K562 (cell line): Measurements from ENCODE around the gene GNAI2. TPM values are rescaled to one million over a fixed set of nuclear protein-coding genes. Genes with fewer than 3 reads are reported as not detected.

Source experiments
- ATAC-seq: fragments of 200-7000 bp; cut with Tn5 transposase; 3 replicates; pipeline ENCODE4 v1.9.1; 2020; ENCODE audit warnings: moderate library complexity
- BruUV-seq: library from RNA; stranded (reverse); fragments of 400-500 nt; replicated peaks from 2 replicates; lab custom pipeline; 2021; lab: Mats Ljungman, UMichigan
- CTCF ChIA-PET: fragments of 300-600 bp; formaldehyde crosslinking; extraction: SDS; loops from one replicate; lab custom pipeline; 2021; ENCODE audit warnings: low intra/inter-chr PET ratio; lab: Yijun Ruan, JAX
- POLR2A ChIA-PET: fragments of 300-600, 350-650 bp; sonication (Branson Sonifier 250); formaldehyde crosslinking; extraction: SDS; loops from one replicate; lab custom pipeline; 2021; ENCODE audit warnings: antibody characterized with exemption, inconsistent platforms; lab: Yijun Ruan, JAX
- DNase-seq, 4 experiments: peaks; one replicate each; pipeline versions ENCODE4 v3.0.0 to v3.0.0-alpha.2; 2011 to 2018; ENCODE audit warnings: low spot score in 3 of 4, mixed read lengths in 3 of 4; ENCODE audit errors: extremely low read depth in 1 of 4
- FAIRE-seq: peaks from 2 replicates; lab custom pipeline; 2011; peaks lifted over from hg19 to GRCh38; lab: Jason Lieb, UNC
- H2AFZ ChIP-seq: 2 replicates; pipeline ENCODE4 v1.6.0; 2011; ENCODE audit warnings: low read depth, low read length, control low read depth, inconsistent platforms
- H3K27ac ChIP-seq: fragments of 200-600 bp; 3 replicates; pipeline ENCODE4 v1.8.0; 2011; ENCODE audit warnings: low read depth, mild to moderate bottlenecking, control low read depth, inconsistent platforms, low read length, moderate library complexity, mixed read lengths; ENCODE audit errors: extremely low read depth
- H3K27me3 ChIP-seq, 2 experiments: fragments of 300-600 bp in 1 of 2; 2 replicates in 1 of 2; 3 replicates in 1 of 2; pipeline versions ENCODE4 v1.6.0 to v1.8.0; 2011; ENCODE audit warnings: inconsistent platforms in 2 of 2, low read length in 2 of 2, mild to moderate bottlenecking in 1 of 2, mixed read lengths in 1 of 2, moderate library complexity in 1 of 2; ENCODE audit not compliant: control insufficient read depth in 2 of 2, insufficient read depth in 2 of 2
- H3K36me3 ChIP-seq: fragments of 300-600 bp; 3 replicates; pipeline ENCODE4 v1.8.0; 2011; ENCODE audit warnings: mild to moderate bottlenecking, low read length, inconsistent platforms; ENCODE audit not compliant: control insufficient read depth, insufficient read depth
- H3K4me1 ChIP-seq, 2 experiments: fragments of 200-600 bp in 1 of 2; replicated peaks in 1 of 2; 2 replicates in 1 of 2; 3 replicates in 1 of 2; pipeline versions ENCODE4 v1.5.1 to v1.8.0; 2011; ENCODE audit warnings: inconsistent platforms in 2 of 2, low read length in 2 of 2, mild to moderate bottlenecking in 1 of 2, mixed read lengths in 1 of 2, moderate library complexity in 1 of 2; ENCODE audit not compliant: control insufficient read depth in 2 of 2, insufficient read depth in 2 of 2
- H3K4me2 ChIP-seq: 2 replicates; pipeline ENCODE4 v1.6.1; 2011; ENCODE audit warnings: low read length, control low read depth, inconsistent platforms, mixed read lengths; ENCODE audit not compliant: insufficient read depth
- H3K4me3 ChIP-seq: fragments of 200-600 bp; sonication (generic), shearing (Covaris generic); 2 replicates; pipeline ENCODE4 v1.5.1; 2016; ENCODE audit warnings: control low read depth, inconsistent platforms
- H3K79me2 ChIP-seq: fragments of 200-600 bp; 3 replicates; pipeline ENCODE4 v1.8.0; 2011; ENCODE audit warnings: low read length, inconsistent platforms; ENCODE audit not compliant: control insufficient read depth, insufficient read depth
- H3K9ac ChIP-seq, 2 experiments: 2 replicates each; pipeline versions ENCODE4 v1.6.0 to v1.6.1; 2011; ENCODE audit warnings: low read depth in 2 of 2, low read length in 2 of 2, control low read depth in 1 of 2, inconsistent platforms in 1 of 2, mild to moderate bottlenecking in 1 of 2, mixed read lengths in 1 of 2; ENCODE audit not compliant: insufficient read depth in 1 of 2
- H3K9me1 ChIP-seq: one replicate; pipeline ENCODE4 v1.6.0; 2011; ENCODE audit warnings: inconsistent platforms, mild to moderate bottlenecking, low read length, moderate library complexity; ENCODE audit not compliant: control insufficient read depth, insufficient read depth
- H3K9me3 ChIP-seq: replicated peaks from 2 replicates; pipeline ENCODE4 v1.5.1; 2011; ENCODE audit warnings: low read depth, low read length, inconsistent platforms; ENCODE audit not compliant: control insufficient read depth, insufficient read depth
- H4K20me1 ChIP-seq: replicated peaks from 2 replicates; pipeline ENCODE4 v1.6.1; 2011; ENCODE audit warnings: low read length, inconsistent platforms, mixed read lengths; ENCODE audit not compliant: control insufficient read depth, insufficient read depth
- ATF1 ChIP-seq, 2 experiments: fragments of 450-650 bp in 1 of 2; IDR thresholded peaks; 2 replicates each; pipeline ENCODE4 v1.6.1; 2016; ENCODE audit warnings: missing compliant biosample characterization in 1 of 2, missing genetic modification characterization in 1 of 2
- CCAR2 ChIP-seq: fragments of 200-400 bp; formaldehyde crosslinking; IDR thresholded peaks from 2 replicates; pipeline ENCODE4 v1.6.1; 2017; ENCODE audit warnings: mild to moderate bottlenecking, low read depth, low read length
- COPS2 ChIP-seq: fragments of 450-650 bp; conservative IDR thresholded peaks from 2 replicates; pipeline ENCODE4 v1.6.1; 2016; ENCODE audit warnings: mild to moderate bottlenecking, moderate library complexity
- FOXJ3 ChIP-seq: sonication (generic); formaldehyde crosslinking; IDR thresholded peaks from 2 replicates; pipeline ENCODE4 v1.4.0; 2020; ENCODE audit warnings: mild to moderate bottlenecking, missing genetic modification reagents
- JUND ChIP-seq, 2 experiments: IDR thresholded peaks; 2 replicates in 1 of 2; 3 replicates in 1 of 2; pipeline ENCODE4 v1.6.1; 2011; ENCODE audit warnings: borderline replicate concordance in 2 of 2, low read depth in 2 of 2, low read length in 2 of 2, improper control_type of control experiment in 1 of 2, missing biosample characterization in 1 of 2, missing genetic modification characterization in 1 of 2, missing genetic modification reagents in 1 of 2
- KAT8 ChIP-seq: fragments of 450-650 bp; IDR thresholded peaks from 2 replicates; pipeline ENCODE4 v1.6.1; 2016; ENCODE audit warnings: low read depth, mild to moderate bottlenecking
- KLF1 ChIP-seq: fragments of 450-650 bp; IDR thresholded peaks from 2 replicates; pipeline ENCODE4 v1.6.1; 2016; ENCODE audit warnings: missing genetic modification characterization, missing compliant biosample characterization
- MAZ ChIP-seq, 2 experiments: fragments of 450-650 bp in 1 of 2; sonication (generic) in 1 of 2; formaldehyde crosslinking; IDR thresholded peaks in 1 of 2; conservative IDR thresholded peaks in 1 of 2; 2 replicates each; pipeline versions ENCODE4 v1.4.0 to v1.5.0; 2020; ENCODE audit warnings: mild to moderate bottlenecking in 1 of 2, missing genetic modification reagents in 1 of 2
- MCM3 ChIP-seq: fragments of 450-650 bp; IDR thresholded peaks from 2 replicates; pipeline ENCODE4 v1.6.1; 2016
- NFIC ChIP-seq: fragments of 450-650 bp; IDR thresholded peaks from 2 replicates; pipeline ENCODE4 v1.6.1; 2017; ENCODE audit warnings: mild to moderate bottlenecking, inconsistent platforms
- SRSF9 ChIP-seq: fragments of 200-400 bp; formaldehyde crosslinking; IDR thresholded peaks from 2 replicates; pipeline ENCODE4 v1.6.1; 2017; ENCODE audit warnings: low read depth, low read length, borderline replicate concordance
- STAG1 ChIP-seq: sonication (generic); formaldehyde crosslinking; IDR thresholded peaks from 2 replicates; pipeline ENCODE4 v1.5.0; 2020; ENCODE audit warnings: missing genetic modification reagents, borderline replicate concordance
- TEAD4 ChIP-seq, 2 experiments: sonication (generic) in 1 of 2; formaldehyde crosslinking in 1 of 2; IDR thresholded peaks; 2 replicates each; pipeline versions ENCODE4 v1.6.1 to v1.8.0; 2012 to 2022; ENCODE audit warnings: borderline replicate concordance in 1 of 2, inconsistent platforms in 1 of 2, low read length in 1 of 2, mild to moderate bottlenecking in 1 of 2, missing genetic modification reagents in 1 of 2
- ZNF263 ChIP-seq: sonication (generic); formaldehyde crosslinking; IDR thresholded peaks from 2 replicates; pipeline ENCODE4 v1.8.0; 2022; ENCODE audit warnings: mild to moderate bottlenecking, missing genetic modification reagents, borderline replicate concordance
- WGBS: fragments of 100-300 bp; shearing (Covaris generic); methylation state at CpG from one replicate; pipeline ENCODE4 v1.1.6; 2016; ENCODE audit warnings: low coverage, mixed read lengths; ENCODE audit not compliant: insufficient coverage; ENCODE audit errors: missing lambda C conversion rate; 5-methylcytosine and 5-hydroxymethylcytosine counted together
- in situ Hi-C: fragments of 300-500 bp; cut with MboI; formaldehyde crosslinking; loops from 4 replicates; pipeline ENCODE4 v1.15.0; 2018; ENCODE audit warnings: inconsistent platforms, mixed read lengths
- intact Hi-C: fragments of 100-400 bp; cut with micrococcal nuclease; formaldehyde crosslinking; loops from 2 replicates; pipeline ENCODE4 v1.14.2; 2022
- polyA plus RNA-seq, 8 experiments: library from polyadenylated mRNA; depleted of rRNA in 4 of 8; stranded (reverse) in 5 of 8; unstranded in 3 of 8; fragments of >200 nt; fragmentation: Nextera tagmentation in 2 of 8; fragmentation: Illumina TruSeq in 1 of 8; extraction: Ambion mirVana in 2 of 8; extraction: Trizol in 1 of 8; gene quantifications; 2 replicates each; pipeline versions ENCODE4 v1.2.1 to v1.2.3, GENCODE V29; 2011 to 2014; ENCODE audit warnings: inconsistent platforms in 1 of 8, missing spikeins in 1 of 8
- total RNA-seq, 7 experiments: library from RNA; depleted of rRNA in 6 of 7; stranded (reverse); fragments of >200 nt in 6 of 7; fragmentation: Illumina TruSeq in 2 of 7; extraction: Trizol in 2 of 7; gene quantifications; 2 replicates each; pipeline versions ENCODE4 v1.2.1 to v1.2.3, GENCODE V29; 2011 to 2021; ENCODE audit warnings: low replicate concordance in 1 of 7
- TF ChIP-seq, protein P1 (sequence below): fragments of 450-650 bp; formaldehyde crosslinking; IDR thresholded peaks from 2 replicates; pipeline ENCODE4 v1.4.0; 2020; ENCODE audit warnings: mild to moderate bottlenecking, moderate library complexity
- TF ChIP-seq, protein P2 (sequence below): sonication (generic); formaldehyde crosslinking; IDR thresholded peaks from 2 replicates; pipeline ENCODE4 v1.8.0; 2022; ENCODE audit warnings: missing genetic modification reagents, mild to moderate bottlenecking, moderate library complexity, borderline replicate concordance
- TF ChIP-seq, protein P3 (sequence below): fragments of 250-450 bp; sonication (Bioruptor Pico); IDR thresholded peaks from 2 replicates; pipeline ENCODE4 v1.9.0; 2021; ENCODE audit warnings: mild to moderate bottlenecking, inconsistent platforms

Gene GNAI2
- total and polyA plus RNA-seq, 9 of the 15 experiments (the other 6 are each of a cell fraction or from before 2014, with no cell fraction given), result 1.1 to 72.2 (median 42.7) TPM

DNA sequence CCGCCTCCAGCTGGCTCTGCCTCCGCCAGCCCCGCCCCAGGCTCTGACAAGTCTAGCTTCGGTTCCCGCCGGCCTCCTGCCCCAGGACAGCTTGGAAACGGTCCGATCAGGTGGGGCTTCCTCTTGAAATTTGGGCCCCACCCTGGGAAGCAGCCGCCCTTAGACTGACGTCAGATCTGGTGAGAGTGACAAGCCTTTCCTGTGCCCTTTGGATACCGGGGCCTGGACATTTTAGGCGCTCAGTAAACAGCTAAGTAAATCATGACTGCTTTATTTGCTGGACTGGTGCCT is 63.6 kb downstream of the GNAI2 start:
- DNase-seq, result no peak
- peak overlapping the region; percentile 74 for H2AFZ ChIP-seq
- no TSS peak for BruUV-seq
- no peaks in the 10 kb centered on the region for H3K9me1 ChIP-seq
- FAIRE-seq, result no peak
- peak overlapping the region; percentile 99 for H3K27ac ChIP-seq
- 0% methylated on average over 6 of the region's 12 CpGs for WGBS
- in situ Hi-C loops, result no loop called here
- no peaks in the 10 kb centered on the region for H3K9me3 ChIP-seq
- H3K4me3 ChIP-seq, result peak overlapping the region; percentile 83
- CTCF ChIA-PET, result no interaction called here
- H3K4me1 ChIP-seq, result peaks cover 24 to 71% of the 10 kb centered on the region in 2 experiments; a peak in 4 of 5 replicates
- no peaks in the 10 kb centered on the region for H3K27me3 ChIP-seq
- intact Hi-C loops, result loop anchor here (2.0 kb wide), 1 partner anchor 29 kb away; the partner anchor contains the start of gene TUSC2
- peak overlapping the region; percentile 94 for H3K4me2 ChIP-seq
- H3K79me2 ChIP-seq, result peaks cover 49% of the 10 kb centered on the region
- POLR2A ChIA-PET, result interaction anchor here (0.5 to 1.5 kb wide), 9 partner anchors 12 to 53 kb away, joined by 3 to 8 read pairs (median 3); partner anchors contain the start of gene TUSC2
- H3K9ac ChIP-seq, result peak overlapping the region; percentile 87 to 94; a peak in 3 of 4 replicates
- peak; percentile 86 for ATAC-seq
- H3K36me3 ChIP-seq, result peaks cover 19% of the 10 kb centered on the region; the same call in 2 of the 3 replicates
- no peaks in the 10 kb centered on the region for H4K20me1 ChIP-seq
- TF ChIP-seq FOXJ3 (no peak), KLF1 (tag) (peak; percentile 32; the same call in 1 of the 2 replicates), ATF1 (CRISPR knock-in tag; IDR thresholded peaks at IDR 0.05) (no peak), ATF1 (tag; IDR thresholded peaks at IDR 0.05) (peak; percentile 76), COPS2 (no peak), MAZ (CRISPR knock-in tag; conservative IDR thresholded peaks at IDR 0.05 in 1 of 2, IDR thresholded peaks at IDR 0.05 in 1 of 2) (peak in 1 of 2 experiments; percentile 61; a peak in 2 of 4 replicates), ZNF263 (CRISPR knock-in tag) (no peak), KAT8 (no peak), SRSF9 (no peak), STAG1 (CRISPR knock-in tag) (no peak), CCAR2 (no peak), JUND (IDR thresholded peaks at IDR 0.05; ENCODE audit: borderline replicate concordance, low read depth, low read length) (peak; percentile 75), JUND (tag; IDR thresholded peaks at IDR 0.05; ENCODE audit: borderline replicate concordance, low read depth, low read length) (peak; percentile 9; the same call in 1 of the 3 replicates), MCM3 (no peak), TEAD4 (IDR thresholded peaks at IDR 0.05; ENCODE audit: low read length) (no peak), TEAD4 (CRISPR knock-in tag; IDR thresholded peaks at IDR 0.05; ENCODE audit: borderline replicate concordance) (no peak), NFIC (peak; percentile 29; the same call in 1 of the 2 replicates)
- TF ChIP-seq, protein P1, sequence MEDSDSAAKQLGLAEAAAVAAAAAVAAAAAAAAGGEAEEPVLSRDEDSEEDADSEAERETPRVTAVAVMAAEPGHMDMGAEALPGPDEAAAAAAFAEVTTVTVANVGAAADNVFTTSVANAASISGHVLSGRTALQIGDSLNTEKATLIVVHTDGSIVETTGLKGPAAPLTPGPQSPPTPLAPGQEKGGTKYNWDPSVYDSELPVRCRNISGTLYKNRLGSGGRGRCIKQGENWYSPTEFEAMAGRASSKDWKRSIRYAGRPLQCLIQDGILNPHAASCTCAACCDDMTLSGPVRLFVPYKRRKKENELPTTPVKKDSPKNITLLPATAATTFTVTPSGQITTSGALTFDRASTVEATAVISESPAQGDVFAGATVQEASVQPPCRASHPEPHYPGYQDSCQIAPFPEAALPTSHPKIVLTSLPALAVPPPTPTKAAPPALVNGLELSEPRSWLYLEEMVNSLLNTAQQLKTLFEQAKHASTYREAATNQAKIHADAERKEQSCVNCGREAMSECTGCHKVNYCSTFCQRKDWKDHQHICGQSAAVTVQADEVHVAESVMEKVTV (CRISPR knock-in tag), result no peak
- TF ChIP-seq, protein P2, sequence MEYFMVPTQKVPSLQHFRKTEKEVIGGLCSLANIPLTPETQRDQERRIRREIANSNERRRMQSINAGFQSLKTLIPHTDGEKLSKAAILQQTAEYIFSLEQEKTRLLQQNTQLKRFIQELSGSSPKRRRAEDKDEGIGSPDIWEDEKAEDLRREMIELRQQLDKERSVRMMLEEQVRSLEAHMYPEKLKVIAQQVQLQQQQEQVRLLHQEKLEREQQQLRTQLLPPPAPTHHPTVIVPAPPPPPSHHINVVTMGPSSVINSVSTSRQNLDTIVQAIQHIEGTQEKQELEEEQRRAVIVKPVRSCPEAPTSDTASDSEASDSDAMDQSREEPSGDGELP (CRISPR knock-in tag), result peak; percentile 93; the same call in 1 of the 2 replicates
- TF ChIP-seq, protein P3, sequence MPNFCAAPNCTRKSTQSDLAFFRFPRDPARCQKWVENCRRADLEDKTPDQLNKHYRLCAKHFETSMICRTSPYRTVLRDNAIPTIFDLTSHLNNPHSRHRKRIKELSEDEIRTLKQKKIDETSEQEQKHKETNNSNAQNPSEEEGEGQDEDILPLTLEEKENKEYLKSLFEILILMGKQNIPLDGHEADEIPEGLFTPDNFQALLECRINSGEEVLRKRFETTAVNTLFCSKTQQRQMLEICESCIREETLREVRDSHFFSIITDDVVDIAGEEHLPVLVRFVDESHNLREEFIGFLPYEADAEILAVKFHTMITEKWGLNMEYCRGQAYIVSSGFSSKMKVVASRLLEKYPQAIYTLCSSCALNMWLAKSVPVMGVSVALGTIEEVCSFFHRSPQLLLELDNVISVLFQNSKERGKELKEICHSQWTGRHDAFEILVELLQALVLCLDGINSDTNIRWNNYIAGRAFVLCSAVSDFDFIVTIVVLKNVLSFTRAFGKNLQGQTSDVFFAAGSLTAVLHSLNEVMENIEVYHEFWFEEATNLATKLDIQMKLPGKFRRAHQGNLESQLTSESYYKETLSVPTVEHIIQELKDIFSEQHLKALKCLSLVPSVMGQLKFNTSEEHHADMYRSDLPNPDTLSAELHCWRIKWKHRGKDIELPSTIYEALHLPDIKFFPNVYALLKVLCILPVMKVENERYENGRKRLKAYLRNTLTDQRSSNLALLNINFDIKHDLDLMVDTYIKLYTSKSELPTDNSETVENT (CRISPR knock-in tag), result no peak
